ENCODE measurements around the gene BLOC1S3.
"Not testable (repeated sequence)": the region's sequence is repeated elsewhere in the genome, so short reads cannot be mapped to it uniquely, and the experiment has no call there.

BLOC1S3 gene

DNA sequence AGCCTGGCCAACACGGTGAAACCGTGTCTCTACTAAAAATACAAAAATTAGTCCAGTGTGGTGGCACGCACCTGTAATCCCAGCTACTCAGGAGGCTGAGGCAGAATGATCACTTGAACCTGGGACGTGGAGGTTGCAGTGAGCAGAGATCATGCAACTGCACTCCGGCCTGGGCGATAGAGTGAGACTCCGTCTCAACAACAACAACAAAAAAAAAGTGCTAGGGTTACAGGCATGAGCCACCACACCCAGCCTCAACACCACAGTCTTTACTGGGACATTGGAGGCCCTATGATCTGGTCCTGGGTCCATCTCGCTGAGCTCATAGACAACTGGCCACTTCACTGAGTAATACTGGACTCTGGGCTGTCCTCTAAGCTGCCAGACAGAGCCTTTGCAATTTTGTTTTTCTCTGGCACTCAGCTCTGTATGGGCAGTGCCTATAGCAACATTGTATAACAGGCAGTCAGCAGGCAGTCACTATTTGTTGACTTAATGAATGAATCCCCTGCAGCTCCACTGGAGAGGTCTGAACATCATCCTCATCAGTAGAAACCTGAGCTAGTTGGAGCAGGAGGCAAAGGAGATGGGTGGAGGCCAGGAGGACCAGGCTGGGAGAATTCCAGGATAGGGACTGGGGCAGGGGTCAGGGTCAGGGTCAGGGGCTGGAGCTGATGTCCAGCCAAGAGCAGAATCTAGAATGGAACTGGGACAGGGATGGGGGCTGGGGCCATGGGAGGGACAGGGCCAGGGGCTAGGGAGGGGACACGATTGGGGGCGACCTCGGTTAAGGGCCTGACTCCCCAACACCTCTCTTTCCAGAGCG lies 8.1 kb downstream of the BLOC1S3 start:
- no peak for DNase-seq

DNA sequence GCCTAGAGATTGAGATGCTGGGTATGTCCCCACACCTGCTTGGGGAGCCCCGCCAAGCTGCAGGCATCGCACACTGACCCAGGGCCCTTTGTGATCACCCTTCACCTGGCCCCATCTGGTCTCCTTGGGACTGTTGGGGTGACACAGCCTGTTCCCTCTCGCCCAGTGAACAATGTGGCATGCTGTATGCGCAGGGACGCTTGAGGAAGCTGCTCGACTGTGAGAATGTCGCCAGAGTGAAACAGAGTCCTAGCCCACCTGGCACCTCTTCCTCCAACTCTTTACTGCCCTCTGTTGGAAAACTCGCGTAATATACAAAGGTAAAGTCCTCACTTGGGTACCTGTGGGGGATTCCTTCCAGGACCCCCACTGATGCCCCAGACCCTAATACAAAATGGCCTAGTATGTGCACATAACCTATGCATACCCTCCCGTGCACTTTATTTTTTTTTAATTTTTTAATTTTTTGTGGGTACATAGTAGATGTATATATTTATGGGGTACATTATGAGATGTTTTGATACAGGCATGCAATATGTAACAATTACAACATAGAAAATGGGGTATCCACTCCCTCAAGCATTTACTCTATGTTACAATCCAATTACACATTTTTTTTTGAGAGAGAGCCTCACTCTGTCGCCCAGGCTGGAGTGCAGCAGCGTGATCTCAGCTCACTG lies 9.0 kb downstream of the BLOC1S3 start:
- no peak for DNase-seq

DNA sequence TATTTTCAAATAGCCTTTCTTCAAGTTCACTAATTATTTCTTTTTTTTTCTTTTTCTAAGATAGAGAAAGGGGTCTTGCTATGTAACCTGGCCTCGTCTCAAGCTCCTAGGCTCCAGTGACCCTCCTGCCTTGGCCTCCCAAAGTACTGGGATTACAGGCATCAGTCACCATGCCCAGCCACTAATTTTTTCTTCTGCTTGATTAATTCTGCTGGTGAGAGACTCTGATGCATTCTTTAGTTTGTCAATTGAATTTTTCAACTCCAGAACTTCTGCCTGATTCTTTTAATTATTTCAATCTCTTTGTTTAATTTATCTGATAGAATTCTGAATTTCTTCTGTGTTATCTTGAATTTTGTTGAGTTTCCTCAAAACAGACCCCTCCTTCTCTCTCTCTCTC lies 11.4 kb downstream of the BLOC1S3 start:
- DNase-seq, result no peak

DNA sequence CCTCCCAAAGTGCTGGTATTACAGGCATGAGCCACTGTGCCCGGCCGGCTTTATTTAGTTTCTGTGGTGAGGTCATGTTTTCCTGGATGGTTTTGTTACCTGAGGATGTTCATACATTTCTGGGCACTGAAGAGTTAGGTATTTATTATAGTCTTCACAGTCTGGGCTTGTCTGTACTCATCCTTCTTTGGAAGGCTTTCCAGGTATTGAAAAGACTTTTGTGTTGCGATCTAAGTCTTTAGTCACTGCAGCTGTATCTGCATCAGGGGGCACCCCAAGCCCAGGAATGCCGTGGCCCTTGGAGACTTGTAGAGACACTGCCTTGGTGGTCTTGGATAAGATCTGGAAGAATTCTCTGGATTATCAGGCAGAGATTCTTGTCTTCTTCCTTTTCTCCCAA lies 12.8 kb downstream of the BLOC1S3 start:
- no peak for DNase-seq

DNA sequence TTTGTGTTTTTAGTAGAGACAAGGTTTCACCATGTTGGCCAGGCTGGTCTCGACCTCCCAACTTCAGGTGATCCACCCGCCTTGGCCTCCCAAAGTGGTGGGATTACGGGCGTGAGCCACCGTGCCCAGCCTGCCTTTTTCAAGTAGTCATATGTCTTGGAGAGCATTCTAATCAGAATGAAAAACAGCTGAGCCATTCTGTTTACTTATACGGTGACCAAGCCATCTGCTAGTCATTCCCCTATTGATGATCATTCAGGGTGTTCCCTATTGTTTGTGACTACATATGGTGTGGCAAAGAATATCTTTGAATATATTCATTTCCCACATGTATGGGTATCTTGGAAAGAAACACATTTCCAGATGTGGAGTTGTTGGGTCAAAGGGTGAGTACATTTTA lies 17.2 kb downstream of the BLOC1S3 start:
- no peak for DNase-seq

DNA sequence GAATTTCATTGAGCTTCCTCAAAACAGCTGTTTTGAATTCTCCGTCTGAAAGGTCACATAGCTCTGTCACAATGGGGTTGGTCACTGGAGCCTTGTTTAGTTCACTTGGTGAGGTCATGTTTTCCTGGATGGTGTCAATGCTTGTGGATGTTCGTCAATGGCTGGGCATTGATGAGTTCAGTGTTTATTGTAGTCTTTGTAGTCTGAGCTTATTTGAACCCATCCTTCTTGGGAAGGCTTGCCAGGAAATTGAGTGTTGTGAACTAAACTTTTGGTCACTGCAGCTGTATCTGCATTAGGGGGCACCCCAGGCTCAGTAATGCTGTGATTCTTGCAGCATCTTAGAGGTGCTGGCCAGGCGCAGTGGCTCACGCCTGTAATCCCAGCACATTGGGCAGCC lies 22.0 kb downstream of the BLOC1S3 start:
- peak; percentile 23 for DNase-seq

DNA sequence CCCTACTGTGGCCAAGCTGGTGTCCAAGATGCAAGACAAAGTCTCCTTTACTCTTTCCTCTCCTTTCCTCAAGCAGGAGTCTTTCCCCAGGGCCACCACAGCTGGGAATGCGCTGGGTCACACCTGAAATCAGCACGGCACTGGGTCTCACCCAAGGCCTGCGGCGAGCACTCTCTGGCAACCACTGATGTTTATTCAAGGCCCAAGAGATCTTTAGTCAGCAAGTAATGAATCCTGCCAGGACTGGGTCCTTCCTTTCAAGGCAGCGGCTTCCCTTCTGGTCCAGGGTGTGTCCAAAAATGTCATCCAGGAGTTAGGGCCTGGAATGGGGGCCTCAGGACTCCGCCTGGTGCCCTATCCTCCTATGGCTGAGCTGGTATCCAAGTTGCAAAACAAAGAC lies 24.1 kb downstream of the BLOC1S3 start:
- DNase-seq, result no peak

DNA sequence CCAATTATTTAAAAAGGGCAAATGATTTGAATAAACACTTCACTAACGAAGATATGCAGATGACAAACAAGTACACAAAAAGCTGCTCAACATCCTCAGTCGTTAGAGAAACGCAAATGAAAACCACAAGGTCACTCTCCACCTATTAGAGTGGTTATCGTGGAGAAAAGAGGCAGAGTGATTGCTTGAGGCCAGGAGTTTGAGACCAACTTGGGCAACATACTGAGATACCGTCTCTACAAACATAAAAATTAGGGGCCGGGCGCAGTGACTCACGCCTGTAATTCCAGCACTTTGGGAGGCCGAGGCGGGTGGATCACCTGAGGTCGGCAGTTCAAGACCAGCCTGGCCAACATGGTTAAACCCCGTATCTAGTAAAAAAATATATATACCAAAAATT lies 27.2 kb downstream of the BLOC1S3 start:
- no peak for DNase-seq

DNA sequence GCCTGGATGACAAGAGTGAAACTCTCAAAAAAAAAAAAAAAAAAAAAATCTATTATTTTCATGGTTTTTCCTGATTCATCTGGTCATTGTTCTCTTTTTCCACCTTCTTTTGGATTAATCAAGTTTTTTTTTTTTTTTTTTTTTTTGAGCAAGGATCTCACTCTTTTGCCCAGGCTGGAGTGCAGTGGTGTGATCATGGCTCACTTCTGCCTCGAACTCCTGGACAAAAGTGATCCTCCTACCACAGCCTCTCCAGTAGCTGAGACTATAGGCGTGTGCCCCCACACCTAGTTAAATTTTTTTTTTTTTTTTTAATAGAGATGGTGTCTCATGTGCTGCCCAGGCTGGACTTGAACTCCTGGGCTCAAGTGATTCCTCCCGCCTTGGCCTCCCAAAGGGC lies 27.7 kb downstream of the BLOC1S3 start:
- DNase-seq, result no peak

DNA sequence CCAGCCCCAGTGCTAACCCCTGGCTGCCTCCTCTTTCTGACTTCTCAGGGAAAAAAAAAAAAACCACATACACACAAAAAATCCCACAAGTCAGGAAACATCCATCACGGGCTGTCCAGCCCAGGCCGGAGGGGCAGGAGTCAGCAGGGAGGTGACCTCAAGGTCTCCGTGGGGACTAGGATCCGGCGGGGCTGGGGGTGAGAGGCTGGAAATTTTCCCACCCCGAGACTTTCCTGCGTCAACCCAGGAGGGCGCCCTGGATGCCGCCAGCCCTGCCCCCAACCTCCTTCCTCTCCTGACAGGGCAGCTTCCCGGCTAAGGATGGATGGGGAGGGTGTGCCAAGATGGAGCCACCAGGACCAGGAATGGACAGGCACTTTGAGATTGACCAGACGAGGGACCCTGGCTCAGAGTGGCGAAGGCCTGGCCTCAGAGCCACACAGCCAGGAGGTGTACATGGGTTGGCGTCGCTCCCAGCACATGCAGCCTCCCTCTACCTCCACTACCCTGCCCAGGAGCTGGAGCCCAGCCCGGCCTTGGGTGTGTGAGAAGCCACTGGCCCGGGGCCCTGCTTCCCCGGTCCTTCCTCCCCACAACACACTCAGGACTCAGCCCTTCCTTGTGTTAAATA lies 33.3 kb downstream of the BLOC1S3 start:
- DNase-seq, result peak; percentile 66

DNA sequence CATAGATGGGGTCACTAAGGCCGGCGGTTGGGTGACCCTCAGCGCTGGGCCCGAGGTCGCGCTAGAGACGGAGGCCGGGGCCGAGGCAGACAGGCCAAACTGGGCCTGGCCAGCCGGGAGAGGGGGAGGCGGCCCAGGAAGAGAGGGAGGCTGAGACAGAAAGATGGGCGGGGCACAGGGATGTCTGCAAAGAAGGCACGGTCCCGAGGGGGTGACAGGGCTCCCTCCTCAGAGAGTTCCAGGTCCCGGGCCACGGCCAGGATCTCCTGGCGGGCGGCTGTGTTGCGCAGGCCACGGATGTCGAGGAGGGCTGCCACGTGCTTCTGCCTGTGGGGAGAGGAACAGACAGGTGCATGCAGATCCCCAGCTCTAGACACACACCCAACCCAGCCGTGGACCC lies 34.4 kb downstream of the BLOC1S3 start:
- DNase-seq, result no peak

DNA sequence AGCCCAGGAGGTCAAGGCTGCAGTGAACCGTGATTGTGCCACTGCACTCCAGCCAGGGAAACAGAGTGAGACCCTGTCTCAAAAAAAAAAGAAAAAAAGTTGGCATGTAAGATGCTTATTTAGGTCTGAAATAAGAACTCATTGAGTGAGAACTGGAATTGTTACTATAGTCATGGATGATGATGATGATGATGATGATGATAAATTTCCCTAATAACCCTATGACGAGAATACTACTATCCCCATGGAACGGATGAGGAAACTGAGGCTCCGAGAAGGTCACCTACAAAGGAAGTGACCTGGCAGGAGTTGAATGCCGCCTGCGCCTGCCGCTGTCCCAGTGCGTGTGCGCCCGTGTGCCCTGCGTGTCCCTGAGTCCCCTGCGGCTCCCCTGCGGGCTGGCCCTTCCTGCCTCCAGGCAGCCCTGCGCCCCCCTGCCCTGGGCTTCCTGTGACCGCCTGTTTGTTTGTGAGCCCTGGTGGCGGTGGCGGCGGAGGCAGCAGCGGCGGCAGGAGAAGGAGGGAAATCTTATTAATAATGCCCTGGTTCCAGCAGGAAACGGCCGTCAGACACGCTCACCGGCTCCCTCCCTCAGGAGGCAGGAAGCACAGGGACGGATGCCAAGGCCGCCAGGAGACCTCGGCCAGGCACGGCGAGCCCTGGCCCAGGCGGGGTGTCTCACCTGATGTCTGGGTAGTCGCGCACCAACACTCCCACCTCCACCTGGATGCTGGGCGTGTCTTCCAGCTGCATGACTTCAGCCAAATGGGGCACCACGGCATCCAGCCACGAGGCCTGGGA lies 37.0 kb downstream of the BLOC1S3 start:
- no peak for DNase-seq

DNA sequence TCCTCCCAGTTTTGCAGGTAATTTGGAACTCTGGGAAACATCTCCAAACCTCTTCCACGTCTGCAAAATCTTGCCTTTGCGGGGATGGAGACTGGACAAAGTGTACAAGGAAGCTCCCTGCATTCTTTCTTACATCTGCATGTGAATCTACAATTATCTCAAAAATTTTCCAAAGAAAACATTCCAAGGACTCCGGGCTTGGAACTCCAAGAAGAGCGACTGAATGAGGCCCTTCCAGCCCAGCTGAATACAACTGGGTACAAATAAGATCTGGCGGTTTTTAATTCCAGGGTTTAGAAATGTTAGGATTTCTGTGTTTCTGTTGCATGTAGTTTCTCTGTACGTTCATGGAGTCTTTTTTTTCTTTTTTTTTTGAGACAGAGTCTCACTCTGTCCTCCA lies 38.1 kb downstream of the BLOC1S3 start:
- DNase-seq, result no peak

DNA sequence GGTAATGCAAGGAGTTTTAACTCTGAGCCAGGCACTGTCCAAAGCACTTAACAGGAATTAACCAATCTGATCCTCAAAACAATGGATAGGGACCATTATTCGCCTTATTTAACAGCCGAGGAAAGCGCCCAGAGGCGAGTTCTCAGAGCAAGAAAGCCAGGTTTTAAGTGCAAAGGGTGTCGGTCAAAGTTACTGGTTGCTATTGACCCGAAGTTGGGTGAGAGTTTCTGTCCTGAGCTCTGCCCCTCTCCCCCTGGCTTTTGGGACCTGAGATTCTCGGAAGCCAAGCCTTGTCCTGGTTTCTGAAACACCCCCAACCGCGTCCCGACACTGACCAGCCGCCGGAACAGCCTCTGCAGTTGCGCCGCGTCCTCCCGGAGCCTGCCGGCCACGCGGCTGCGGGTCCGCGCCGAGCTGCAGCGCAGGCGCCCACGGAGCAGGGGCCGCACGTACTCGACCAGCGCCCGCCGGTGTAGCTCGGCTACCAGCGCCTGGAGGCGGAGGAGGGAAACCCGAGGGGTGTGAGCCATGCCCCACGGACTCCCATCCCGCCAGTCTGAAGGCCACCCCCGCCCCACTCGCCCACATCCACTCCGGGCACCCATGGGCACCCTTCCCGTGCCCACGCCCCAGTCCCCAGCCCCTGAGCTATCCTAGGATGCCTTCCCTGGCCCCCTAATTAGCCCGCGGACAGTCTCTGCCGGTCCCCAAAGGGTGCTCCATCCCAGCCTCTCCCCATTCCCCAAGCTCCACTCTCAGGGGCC lies 38.8 kb downstream of the BLOC1S3 start:
- no peak for DNase-seq

DNA sequence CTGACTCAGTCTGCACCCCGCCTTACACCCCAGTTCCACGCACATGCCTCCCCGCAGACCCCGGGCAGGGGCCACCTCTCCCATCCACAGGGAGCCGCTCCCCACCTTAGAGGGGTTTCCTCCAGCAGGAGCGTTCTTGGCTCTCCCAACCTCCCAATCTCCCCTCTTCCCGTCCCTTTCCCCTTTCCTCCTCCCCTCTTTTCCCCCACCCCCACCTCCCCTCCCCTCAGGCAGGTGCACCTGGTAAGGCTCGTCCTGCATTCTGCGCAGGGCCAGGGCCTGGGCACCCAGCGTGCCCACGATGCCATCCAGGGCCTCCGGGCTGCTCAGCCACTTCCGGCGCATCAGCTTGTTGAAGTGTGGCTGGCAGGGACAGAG lies 39.4 kb downstream of the BLOC1S3 start:
- no peak for DNase-seq

DNA sequence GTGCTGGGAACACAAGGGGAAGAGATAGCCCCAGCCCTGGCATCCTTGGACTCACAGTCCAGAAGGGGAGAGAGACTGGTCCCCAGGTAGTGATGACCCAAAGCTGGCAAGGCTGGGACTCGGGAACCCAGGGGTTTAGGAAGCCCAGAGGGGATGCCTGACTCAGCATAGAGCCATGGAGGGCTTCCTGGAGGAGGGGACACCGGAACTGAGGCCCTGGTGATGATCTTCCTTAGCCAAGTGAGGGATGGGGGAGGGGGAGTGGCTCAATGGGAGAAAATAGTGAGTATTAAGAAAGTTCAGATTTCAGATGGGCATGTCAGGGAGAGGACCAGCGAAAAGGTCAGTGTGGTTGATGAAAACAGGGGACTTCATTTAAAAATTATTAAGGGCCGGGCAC lies 39.8 kb downstream of the BLOC1S3 start:
- no peak for DNase-seq

DNA sequence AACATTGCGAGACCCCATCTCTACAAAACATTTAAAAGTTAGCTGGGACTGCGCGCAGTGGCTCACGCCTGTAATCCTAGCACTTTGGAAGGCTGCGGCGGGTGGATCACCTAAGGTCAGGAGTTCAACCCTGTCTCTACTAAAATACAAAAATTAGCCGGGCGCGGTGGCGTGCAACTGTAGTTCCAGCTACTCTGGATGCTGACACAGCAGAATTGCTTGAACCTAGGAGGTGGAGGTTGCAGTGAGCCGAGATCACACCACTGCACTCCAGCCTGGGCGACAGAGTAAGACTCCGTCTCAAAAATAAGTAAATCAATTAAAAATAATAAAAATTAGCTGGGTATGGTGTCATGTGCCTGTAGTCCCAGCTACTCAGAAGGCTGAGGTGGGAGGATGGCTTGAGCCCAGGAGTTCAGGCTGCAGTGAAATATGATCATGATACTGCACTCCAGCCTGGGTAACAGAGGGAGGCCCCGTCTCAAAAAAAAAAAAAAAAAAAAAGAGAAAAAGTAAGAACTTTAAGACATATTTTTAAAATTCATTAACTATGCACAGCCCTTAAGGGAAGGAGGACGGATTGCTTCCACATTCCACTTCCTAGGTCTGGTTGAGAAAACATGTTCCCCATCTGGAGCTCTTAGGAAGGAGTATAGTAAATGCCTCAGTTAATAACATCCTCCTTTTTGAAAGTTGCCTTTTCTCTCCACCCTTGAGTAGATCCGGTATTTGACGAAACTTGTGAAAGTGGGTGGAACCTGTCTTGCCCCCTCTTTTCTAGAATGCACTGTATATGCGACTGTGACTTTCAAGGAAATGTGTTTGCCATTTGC lies 40.5 kb downstream of the BLOC1S3 start:
- no peak for DNase-seq

DNA sequence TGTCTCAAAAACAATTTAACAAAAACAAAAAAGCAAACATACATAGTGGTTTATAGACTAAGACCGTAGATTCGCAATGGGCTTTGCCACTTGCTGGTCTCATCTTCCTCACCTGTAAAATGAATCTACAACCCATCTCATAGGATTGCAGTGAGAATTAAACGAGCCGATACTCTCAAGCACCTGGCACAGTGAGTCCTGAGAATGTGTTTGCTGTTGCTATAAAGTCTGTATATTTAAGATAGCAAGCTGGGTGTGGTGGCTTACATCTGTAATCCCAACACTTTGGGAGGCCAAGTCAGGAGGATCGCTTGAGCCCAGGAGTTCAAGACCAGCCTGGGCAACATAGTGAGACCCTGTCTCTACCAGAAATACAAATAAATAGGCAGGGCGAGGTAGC lies 44.1 kb downstream of the BLOC1S3 start:
- no peak for DNase-seq

DNA sequence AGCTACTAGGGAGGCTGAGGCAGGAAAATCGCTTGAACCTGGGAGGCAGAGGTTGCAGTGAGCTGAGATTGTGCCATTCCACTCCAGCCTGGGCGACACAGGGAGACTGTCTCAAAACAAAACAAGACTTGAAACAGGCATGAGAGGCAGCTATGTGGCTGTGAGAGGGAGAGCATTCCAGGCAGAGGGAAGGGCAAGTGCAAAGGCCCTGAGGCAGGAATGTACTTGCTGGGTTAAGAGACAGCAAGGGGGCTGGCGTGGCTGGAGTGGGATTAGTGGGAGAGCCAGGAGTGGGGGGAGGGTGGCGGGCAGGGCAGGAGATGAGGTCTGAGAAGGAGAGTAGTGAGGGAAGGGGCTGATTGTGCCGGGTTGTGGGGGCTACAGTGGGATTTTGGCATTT lies 45.3 kb downstream of the BLOC1S3 start:
- DNase-seq, result no peak

DNA sequence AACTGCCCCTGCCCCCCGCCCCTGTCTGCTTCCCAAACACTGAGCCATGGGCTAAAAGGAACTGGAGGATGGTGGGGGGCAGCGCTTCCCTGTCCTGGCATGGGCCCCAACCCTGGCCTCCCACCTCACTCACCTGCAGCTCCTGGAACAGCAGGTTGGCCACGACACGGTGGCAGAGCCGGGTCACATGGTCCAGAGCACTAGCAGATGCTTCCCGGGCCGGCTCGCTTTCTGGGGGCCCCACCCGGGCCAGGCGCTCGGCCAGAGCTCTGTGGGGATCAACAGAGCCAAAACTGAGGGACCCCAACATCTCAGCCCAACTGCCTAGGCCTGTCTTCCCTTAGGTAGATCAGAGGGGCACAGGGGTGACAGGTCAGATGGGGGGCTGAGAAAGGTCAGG lies 46.1 kb downstream of the BLOC1S3 start:
- no peak for DNase-seq

DNA sequence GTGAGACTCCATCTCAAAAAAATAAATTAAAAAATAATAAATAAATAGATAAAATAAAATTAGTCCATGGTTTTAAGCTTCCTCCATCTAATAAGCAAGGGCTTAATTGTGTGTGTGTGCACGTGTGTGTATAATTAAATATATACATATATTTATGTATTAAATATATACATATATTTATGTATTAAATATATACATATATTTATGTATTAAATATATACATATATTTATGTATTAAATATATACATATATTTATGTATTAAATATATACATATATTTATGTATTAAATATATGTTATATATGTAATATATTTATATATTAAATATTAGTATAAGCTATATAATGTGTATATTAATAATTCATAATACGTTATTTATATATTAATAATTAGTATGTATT lies 50.5 kb downstream of the BLOC1S3 start:
- not testable (repeated sequence) for DNase-seq
